Colonic mucosa (tissue), 4 donors: ENCODE data around the gene STOML1. TPM values are rescaled to one million over a fixed set of nuclear protein-coding genes. Genes with fewer than 3 reads are reported as not detected.
A peak's percentile ranks its signal among the peaks of the same experiment; 100 is the strongest.

Source experiments
- DNase-seq: peaks from one replicate; pipeline ENCODE4 v3.0.0-alpha.2; 2020
- H3K27ac ChIP-seq: fragments of 200-600 bp; one replicate; pipeline ENCODE4 v1.8.0; 2021
- H3K27me3 ChIP-seq: fragments of 200-600 bp; one replicate; pipeline ENCODE4 v1.8.0; 2021
- H3K36me3 ChIP-seq: fragments of 200-600 bp; one replicate; pipeline ENCODE4 v1.8.0; 2021
- H3K4me1 ChIP-seq: fragments of 200-600 bp; one replicate; pipeline ENCODE4 v1.8.0; 2021; ENCODE audit warnings: mild to moderate bottlenecking
- H3K4me3 ChIP-seq: fragments of 200-600 bp; one replicate; pipeline ENCODE4 v1.8.0; 2021
- H3K9ac ChIP-seq, 2 donors: one replicate each; pipeline ENCODE4 v1.7.0; 2013; ENCODE audit warnings: control low read depth in 2 of 2, low read depth in 2 of 2, low read length in 2 of 2
- H3K9me3 ChIP-seq: fragments of 200-600 bp; one replicate; pipeline ENCODE4 v1.8.0; 2021
- intact Hi-C: fragments of 100-400 bp; cut with DNase I; formaldehyde crosslinking; loops from one replicate; pipeline ENCODE4 v1.14.1; 2022
- total RNA-seq, 2 donors: library from RNA; stranded (reverse); fragmentation: NEBNext Ultra II Directional in 1 of 2; extraction: Animal tissue kit (Norgen Biotek cat#: 25700) in 1 of 2; gene quantifications; one replicate each; pipeline ENCODE4 v1.2.1, GENCODE V29; 2021
- TF ChIP-seq, protein P1 (sequence below): fragments of 200-600 bp; IDR thresholded peaks from one replicate; pipeline ENCODE4 v1.8.0; 2022; ENCODE audit warnings: antibody characterized with exemption, mild to moderate bottlenecking
- donor health status: healthy.
- donor health status: DM: no; HTN: no; CAD: no.
- donor health status: DM: no; HTN: no; CAD: no.

The STOML1 gene
- total RNA-seq, 2 donors from 2014 or later = 9.1 to 14.3 TPM

DNA sequence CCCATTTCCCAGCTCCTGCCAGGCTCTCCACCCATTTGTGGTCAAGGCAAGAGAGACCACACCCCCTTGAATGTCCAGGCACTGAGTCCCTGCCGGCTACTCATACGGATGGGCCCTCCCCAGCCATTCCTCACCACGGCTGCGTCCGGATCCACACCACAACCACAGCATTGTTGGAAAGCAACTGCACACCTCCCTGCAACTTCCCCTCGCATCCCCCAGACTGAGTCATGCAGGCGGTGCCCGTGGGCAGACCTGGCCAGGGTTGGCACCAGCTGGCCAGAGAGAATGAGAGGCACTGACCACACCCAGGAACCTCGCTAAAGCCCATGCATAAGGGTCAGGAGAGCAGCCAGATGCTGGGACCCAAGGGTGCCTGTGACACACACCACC is 35.4 kb downstream of the STOML1 start:
- peaks cover 3% of the 10 kb centered on the region for H3K4me1 ChIP-seq
- no peak overlapping the region for H3K27ac ChIP-seq
- H3K9me3 ChIP-seq = no peaks in the 10 kb centered on the region
- intact Hi-C loops = no loop called here
- no peaks in the 10 kb centered on the region for H3K36me3 ChIP-seq
- H3K27me3 ChIP-seq = no peaks in the 10 kb centered on the region
- no peak overlapping the region for H3K4me3 ChIP-seq
- TF ChIP-seq, protein P1, sequence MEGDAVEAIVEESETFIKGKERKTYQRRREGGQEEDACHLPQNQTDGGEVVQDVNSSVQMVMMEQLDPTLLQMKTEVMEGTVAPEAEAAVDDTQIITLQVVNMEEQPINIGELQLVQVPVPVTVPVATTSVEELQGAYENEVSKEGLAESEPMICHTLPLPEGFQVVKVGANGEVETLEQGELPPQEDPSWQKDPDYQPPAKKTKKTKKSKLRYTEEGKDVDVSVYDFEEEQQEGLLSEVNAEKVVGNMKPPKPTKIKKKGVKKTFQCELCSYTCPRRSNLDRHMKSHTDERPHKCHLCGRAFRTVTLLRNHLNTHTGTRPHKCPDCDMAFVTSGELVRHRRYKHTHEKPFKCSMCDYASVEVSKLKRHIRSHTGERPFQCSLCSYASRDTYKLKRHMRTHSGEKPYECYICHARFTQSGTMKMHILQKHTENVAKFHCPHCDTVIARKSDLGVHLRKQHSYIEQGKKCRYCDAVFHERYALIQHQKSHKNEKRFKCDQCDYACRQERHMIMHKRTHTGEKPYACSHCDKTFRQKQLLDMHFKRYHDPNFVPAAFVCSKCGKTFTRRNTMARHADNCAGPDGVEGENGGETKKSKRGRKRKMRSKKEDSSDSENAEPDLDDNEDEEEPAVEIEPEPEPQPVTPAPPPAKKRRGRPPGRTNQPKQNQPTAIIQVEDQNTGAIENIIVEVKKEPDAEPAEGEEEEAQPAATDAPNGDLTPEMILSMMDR = no peak
- no peak overlapping the region for H3K9ac ChIP-seq
- no peak for DNase-seq

DNA sequence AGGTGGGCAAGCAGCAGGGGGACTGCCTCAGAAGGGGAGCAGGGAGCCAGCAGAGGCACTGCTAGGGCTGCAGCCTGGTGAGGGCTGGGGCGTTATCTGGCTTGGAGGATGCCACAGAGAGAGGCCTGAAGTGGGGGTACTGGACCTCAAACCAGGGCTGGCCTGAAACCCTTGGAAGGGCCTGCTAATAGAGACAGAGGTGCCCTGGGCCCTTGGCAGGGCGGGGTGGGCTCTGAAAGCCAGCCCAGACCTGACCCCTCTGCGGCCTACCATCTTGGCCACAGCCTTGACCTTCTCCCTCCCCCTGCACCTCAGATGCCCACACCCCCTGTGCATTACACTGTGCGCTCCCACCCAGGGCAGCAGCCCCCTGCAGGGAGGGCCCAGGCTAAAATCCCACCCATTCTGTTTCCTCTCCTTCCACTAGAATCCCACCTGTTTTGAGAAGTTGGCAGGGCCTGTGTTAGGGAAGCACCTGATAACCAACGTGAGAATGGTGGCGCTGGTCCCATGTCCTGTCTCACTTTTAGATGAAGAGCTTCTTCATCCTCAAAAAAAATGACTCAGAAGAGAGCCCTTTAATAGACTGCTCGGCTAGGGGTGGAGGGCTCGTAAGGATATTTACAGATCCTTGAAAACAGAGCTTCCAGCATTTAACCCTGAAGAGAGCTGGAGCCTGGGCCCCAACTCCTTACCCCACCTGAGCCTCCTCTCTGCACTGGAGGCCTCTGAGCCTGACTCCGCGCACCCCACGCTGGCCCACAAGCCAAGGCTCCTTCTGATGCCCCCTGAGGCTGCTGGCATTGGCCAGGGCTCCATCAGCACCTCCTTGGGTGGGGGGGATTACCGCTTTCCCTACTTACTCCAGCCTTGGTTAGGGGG is 36.0 kb downstream of the STOML1 start:
- Histone ChIP-seq H3K27me3 (no peaks in the 10 kb centered on the region), H3K9ac (no peak overlapping the region), H3K27ac (no peak overlapping the region), H3K36me3 (no peaks in the 10 kb centered on the region), H3K4me1 (peaks cover 4% of the 10 kb centered on the region), H3K4me3 (no peak overlapping the region), H3K9me3 (no peaks in the 10 kb centered on the region)
- no peak for DNase-seq
- TF ChIP-seq, protein P1 = no peak
- intact Hi-C loops = no loop called here

DNA sequence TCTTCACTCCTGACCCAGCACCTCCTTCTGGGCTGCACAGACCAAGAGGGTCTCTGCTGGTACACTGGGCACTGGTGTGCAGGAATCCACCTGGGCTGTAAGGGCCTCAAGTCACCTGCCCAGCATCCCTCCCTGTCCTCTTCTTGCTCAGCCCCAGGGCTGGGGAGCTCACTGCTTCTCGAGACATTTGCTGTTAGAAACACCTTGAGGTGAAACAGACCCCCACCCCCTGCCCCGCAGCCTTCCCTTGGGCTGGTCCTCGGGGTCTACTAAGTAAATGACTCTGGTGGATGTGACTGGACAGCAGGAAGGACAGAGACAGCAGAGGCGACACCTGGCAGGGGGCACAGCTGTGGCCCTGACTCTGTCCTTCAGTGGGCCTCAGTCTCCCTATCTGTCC is 36.8 kb downstream of the STOML1 start:
- no peak overlapping the region for H3K27ac ChIP-seq
- no peaks in the 10 kb centered on the region for H3K27me3 ChIP-seq
- intact Hi-C loops = no loop called here
- no peaks in the 10 kb centered on the region for H3K36me3 ChIP-seq
- TF ChIP-seq, protein P1 = no peak
- H3K9ac ChIP-seq = peak overlapping the region in 1 of 2 donors; percentile 12
- peaks cover 4% of the 10 kb centered on the region for H3K4me1 ChIP-seq
- no peak for DNase-seq
- H3K9me3 ChIP-seq = no peaks in the 10 kb centered on the region
- H3K4me3 ChIP-seq = no peak overlapping the region

DNA sequence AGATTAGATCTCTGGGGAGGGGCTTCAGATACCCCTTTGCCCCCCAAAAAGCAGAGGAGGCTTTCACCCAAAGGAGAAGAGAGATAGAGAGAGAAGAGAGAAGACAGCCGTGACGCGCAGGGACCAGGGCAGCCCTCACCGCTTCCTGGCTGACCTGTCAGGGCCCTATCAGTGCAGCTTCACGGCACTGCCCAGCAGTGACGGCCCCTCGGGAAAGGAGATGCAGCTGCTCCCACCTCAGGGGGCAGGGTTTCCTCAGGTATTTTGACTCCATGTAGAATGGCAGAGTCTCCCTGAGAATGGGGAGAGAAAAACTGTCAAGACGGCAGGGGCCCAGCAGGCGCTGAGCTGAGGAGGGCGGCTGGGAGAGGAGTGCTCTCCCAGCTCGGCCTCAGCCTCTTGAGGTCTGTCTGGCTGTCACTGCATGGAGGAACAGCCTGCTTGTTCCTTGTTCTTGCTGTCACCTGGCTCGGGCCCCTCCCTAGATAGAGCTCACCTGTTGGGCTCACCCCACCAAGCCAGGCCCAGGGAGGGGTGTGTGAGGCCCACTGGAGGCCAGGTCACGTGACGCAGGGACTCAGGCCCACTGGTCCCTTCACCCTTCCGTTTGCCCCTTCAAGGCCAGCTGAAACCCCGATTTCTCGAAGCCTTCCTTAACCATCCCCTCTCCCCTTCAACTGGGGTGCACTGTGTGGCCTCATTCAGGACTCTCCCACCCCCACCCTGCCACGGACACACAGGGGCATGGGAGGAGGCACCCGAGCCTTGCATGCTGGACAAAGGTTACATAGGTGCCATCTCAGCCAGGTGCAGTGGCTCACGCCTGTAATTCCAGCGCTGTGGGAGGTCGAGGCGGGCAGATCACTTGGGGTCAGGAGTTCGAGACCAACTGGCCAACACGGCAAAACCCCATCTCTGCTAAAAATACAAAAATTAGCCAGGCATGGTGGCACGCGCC is 37.6 kb downstream of the STOML1 start:
- Histone ChIP-seq H3K27me3 (no peaks in the 10 kb centered on the region), H3K9ac (no peak overlapping the region), H3K4me1 (peaks cover 4% of the 10 kb centered on the region), H3K4me3 (no peak overlapping the region), H3K36me3 (no peaks in the 10 kb centered on the region), H3K27ac (no peak overlapping the region), H3K9me3 (no peaks in the 10 kb centered on the region)
- TF ChIP-seq, protein P1 = no peak
- intact Hi-C loops = no loop called here
- no peak for DNase-seq

DNA sequence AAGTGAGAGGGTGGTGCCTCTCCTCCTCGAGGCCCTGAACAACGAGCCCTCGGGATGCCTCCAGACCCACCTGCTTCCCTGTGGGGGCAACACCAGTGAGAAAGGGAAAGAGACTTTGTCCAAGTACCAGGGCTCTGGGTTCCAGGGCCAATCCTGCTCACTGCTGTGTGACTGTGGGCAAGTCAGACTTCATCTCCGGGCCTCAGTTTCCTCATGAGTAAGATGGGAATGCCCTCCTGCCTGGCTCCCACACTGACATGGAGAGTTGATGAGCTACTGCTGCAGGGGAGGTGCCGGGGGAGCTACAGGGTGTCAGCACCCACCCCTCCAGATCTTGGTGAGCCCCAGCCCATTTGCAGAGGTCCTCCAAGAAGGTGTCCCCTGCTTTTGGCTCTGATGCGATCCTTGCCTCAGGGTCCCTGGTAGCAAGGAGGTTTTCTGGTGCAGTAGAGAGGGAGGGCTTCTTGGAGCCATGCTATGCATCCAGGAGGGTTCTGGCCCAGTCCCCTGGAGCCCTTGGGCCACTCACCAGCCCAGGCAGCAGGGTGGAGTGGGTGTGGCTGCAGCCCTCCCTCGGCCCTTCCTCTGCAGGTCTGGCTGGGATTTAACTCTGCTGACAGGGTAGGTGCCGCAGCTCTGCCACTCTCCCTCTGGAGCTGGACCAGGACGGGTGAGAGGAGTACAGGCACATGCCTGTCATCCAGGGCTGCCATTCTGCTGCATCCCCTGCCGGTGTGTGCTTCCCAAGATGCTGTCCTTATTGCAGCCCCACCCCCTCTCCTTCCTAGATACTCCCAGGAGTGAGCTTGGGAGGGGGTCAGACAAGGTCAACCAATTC is 39.0 kb downstream of the STOML1 start:
- peaks cover 4% of the 10 kb centered on the region for H3K4me1 ChIP-seq
- no peaks in the 10 kb centered on the region for H3K36me3 ChIP-seq
- intact Hi-C loops = no loop called here
- H3K27ac ChIP-seq = no peak overlapping the region
- no peaks in the 10 kb centered on the region for H3K9me3 ChIP-seq
- H3K4me3 ChIP-seq = no peak overlapping the region
- no peak overlapping the region for H3K9ac ChIP-seq
- TF ChIP-seq, protein P1 = no peak
- no peaks in the 10 kb centered on the region for H3K27me3 ChIP-seq
- DNase-seq = no peak
